NCI-H510A (cell line): ENCODE measurements around the gene ABHD2.

Experiments used
- DNase-seq: peaks from one replicate; lab custom pipeline; 2025; lab: John Stamatoyannopoulos, UW

ABHD2 gene

GRCh38 chr15:89167267-89168176 lies 79.3 kb downstream of the ABHD2 start:
- DNase-seq, result no peak

- DNase-seq, result no peak
Observed at GRCh38 chr15:89168316-89168833, 80.1 kb downstream of the ABHD2 start.

- no peak for DNase-seq
Observed at GRCh38 chr15:89170364-89170763, 82.1 kb downstream of the ABHD2 start.

- DNase-seq, result no peak
Observed at GRCh38 chr15:89171136-89172072, 83.1 kb downstream of the ABHD2 start.

- no peak for DNase-seq
Observed at GRCh38 chr15:89172921-89173320, 84.7 kb downstream of the ABHD2 start.

GRCh38 chr15:89174476-89174875 lies 86.2 kb downstream of the ABHD2 start:
- DNase-seq, result no peak

- DNase-seq, result no peak
Observed at GRCh38 chr15:89175617-89176191, 87.4 kb downstream of the ABHD2 start.

- DNase-seq, result no peak
Observed at GRCh38 chr15:89177116-89177515, 88.9 kb downstream of the ABHD2 start.

- no peak for DNase-seq
Observed at GRCh38 chr15:89177633-89178306, 89.5 kb downstream of the ABHD2 start.

GRCh38 chr15:89178307-89178977 lies 90.2 kb downstream of the ABHD2 start:
- no peak for DNase-seq

GRCh38 chr15:89179966-89180875 lies 92.0 kb downstream of the ABHD2 start:
- DNase-seq, result no peak

GRCh38 chr15:89184357-89184756 lies 96.1 kb downstream of the ABHD2 start:
- no peak for DNase-seq

- no peak for DNase-seq
Observed at GRCh38 chr15:89184886-89185526, 96.8 kb downstream of the ABHD2 start.

- no peak for DNase-seq
Observed at GRCh38 chr15:89186803-89187202, 98.5 kb downstream of the ABHD2 start.

GRCh38 chr15:89187301-89187985 lies 99.2 kb downstream of the ABHD2 start:
- DNase-seq, result no peak

GRCh38 chr15:89187986-89188514 lies 99.8 kb downstream of the ABHD2 start:
- no peak for DNase-seq

- no peak for DNase-seq
Observed at GRCh38 chr15:89192136-89192535, 103.9 kb downstream of the ABHD2 start.

- no peak for DNase-seq
Observed at GRCh38 chr15:89192766-89193165, 104.5 kb downstream of the ABHD2 start.

GRCh38 chr15:89194608-89195007 lies 106.4 kb downstream of the ABHD2 start:
- DNase-seq, result no peak
